HFF-Myc (cell line): ENCODE results near the gene KMT5B.

Experiments used
- DNase-seq: peaks from one replicate; pipeline ENCODE4 v3.0.0-alpha.2; 2011; ENCODE audit warnings: low read depth; ENCODE audit errors: extremely low read depth
- H3K4me3 ChIP-seq: replicated peaks from 2 replicates; pipeline ENCODE4 v1.5.1; 2011; ENCODE audit warnings: low read depth, mild to moderate bottlenecking, control low read depth, low read length
- TF ChIP-seq, protein P1 (sequence below): IDR thresholded peaks from 2 replicates; pipeline ENCODE4 v1.5.1; 2012; ENCODE audit warnings: mild to moderate bottlenecking, low read depth, low read length, control low read depth; ENCODE audit errors: missing control alignments

Gene KMT5B

DNA sequence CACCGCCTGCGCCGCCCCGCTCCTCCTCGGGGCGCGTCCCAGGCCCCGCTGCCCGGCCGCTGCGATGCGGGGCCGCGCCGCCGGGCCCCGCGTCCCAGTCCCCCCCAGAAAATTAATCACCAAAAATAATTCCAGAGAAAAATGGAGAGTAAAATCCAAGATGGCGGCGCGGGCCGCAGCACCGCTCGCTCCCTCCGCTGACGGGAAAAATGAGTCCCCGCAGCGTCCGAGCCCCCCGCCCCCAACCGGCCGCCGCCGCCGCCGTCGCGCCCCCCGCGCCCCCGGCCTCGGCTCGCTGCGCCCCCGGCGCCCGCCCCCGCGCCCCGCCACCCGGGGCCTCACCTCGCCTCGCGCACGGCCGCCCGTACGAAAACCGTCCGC lies at the start of gene KMT5B:
Gene KMT5B, minus strand, starts transcription at position 162 of the 381 bp plus-strand sequence. CDS start 23,220 bp downstream, outside the sequence.
- peak within 1 kb of the TSS; percentile 69 for H3K4me3 ChIP-seq
- DNase-seq: no peak
- TF ChIP-seq, protein P1, sequence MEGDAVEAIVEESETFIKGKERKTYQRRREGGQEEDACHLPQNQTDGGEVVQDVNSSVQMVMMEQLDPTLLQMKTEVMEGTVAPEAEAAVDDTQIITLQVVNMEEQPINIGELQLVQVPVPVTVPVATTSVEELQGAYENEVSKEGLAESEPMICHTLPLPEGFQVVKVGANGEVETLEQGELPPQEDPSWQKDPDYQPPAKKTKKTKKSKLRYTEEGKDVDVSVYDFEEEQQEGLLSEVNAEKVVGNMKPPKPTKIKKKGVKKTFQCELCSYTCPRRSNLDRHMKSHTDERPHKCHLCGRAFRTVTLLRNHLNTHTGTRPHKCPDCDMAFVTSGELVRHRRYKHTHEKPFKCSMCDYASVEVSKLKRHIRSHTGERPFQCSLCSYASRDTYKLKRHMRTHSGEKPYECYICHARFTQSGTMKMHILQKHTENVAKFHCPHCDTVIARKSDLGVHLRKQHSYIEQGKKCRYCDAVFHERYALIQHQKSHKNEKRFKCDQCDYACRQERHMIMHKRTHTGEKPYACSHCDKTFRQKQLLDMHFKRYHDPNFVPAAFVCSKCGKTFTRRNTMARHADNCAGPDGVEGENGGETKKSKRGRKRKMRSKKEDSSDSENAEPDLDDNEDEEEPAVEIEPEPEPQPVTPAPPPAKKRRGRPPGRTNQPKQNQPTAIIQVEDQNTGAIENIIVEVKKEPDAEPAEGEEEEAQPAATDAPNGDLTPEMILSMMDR: no peak

DNA sequence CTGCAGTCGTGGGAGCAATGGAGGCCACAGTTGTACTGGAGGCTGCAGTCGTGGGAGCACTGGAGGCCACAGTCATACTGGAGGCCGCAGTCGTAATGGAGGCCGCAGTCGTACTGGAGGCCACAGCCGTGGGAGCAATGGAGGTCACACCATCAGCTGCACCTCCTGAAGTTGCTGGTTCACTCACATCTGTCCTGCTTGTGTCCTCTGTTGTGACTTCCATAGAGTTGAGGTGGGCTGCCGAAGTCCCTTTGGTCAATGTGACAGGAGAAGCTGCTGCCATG lies 49.4 kb upstream of the KMT5B start:
- TF ChIP-seq, protein P1: no peak
- no peak overlapping the region for H3K4me3 ChIP-seq
- DNase-seq: no peak

DNA sequence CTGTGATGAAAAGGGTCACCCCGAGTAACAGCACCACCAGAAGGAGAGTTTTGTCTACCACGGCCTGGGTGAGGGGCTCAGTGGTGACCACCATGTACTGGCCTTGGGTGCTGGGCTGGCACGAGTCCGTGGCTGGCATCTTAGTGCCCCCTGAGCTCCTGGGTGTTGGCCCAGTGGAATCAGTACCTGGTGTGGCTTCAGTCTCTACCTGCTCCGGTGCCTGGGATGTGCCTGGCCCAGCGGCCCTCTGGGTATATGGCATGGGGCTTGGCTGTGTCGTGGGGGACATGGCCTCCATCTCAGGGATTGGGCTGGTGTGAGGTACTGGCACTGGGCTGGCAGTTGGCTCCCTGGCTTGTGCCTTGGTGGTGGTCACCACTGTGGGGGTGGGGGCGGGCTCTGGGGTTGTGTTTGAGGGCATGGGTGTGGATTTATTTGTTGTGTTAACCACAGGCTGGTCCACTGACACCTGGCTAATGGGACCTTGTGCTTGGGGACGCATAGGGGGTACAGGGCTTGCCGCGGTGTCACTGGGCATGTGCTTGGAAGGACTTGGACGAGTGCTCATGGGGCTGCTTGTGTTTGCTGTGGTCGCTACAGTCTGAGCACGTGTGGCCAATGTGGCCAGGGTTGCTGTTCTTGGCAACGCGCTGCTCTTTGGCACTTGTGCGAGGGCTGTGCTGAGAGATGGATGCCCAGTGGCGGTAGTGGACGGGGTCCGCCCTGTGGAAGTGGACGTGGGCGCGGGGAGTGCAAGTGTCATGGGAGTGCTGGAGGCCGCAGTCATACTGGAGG lies 48.9 kb upstream of the KMT5B start:
- H3K4me3 ChIP-seq: no peak overlapping the region
- TF ChIP-seq, protein P1: no peak
- no peak for DNase-seq

DNA sequence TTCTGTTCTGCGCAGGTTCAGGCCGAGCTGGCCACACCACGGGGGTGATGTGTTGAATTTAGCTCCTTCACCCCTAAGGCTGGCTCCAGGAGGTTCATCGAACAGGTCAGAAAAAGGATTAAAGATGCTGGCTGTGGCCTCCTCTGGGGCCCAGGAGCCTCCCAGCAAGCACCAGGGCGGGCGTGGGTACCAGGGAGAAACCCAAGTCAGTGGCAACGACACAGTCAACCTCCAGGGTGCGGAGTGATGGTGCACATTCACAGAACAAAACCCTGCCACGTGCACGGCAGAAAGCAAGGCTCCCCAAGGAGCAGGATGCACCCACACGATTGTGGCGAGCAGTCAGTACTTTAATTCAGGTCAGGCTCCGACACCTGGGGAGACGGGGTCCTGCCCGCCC lies 47.9 kb upstream of the KMT5B start:
- DNase-seq: no peak
- TF ChIP-seq, protein P1: no peak
- no peak overlapping the region for H3K4me3 ChIP-seq

DNA sequence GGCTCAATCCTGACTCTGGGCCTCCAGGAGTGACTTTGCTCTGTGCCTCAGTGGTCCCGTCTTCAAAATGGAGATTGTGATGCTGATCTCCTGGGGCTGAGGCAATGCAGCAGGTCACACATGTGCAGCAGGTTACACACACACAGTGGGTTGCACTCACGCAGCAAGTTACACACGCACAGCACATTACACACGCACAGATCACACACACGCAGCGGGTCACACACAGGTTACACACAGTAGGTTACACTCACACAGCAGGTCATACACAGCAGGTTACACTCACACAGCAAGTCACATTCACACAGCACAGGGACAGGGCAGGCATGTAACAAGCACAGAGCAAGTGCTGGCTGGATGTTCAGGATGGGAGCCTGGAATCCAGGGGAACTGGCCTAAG lies 47.4 kb upstream of the KMT5B start:
- TF ChIP-seq, protein P1: no peak
- no peak overlapping the region for H3K4me3 ChIP-seq
- DNase-seq: no peak

DNA sequence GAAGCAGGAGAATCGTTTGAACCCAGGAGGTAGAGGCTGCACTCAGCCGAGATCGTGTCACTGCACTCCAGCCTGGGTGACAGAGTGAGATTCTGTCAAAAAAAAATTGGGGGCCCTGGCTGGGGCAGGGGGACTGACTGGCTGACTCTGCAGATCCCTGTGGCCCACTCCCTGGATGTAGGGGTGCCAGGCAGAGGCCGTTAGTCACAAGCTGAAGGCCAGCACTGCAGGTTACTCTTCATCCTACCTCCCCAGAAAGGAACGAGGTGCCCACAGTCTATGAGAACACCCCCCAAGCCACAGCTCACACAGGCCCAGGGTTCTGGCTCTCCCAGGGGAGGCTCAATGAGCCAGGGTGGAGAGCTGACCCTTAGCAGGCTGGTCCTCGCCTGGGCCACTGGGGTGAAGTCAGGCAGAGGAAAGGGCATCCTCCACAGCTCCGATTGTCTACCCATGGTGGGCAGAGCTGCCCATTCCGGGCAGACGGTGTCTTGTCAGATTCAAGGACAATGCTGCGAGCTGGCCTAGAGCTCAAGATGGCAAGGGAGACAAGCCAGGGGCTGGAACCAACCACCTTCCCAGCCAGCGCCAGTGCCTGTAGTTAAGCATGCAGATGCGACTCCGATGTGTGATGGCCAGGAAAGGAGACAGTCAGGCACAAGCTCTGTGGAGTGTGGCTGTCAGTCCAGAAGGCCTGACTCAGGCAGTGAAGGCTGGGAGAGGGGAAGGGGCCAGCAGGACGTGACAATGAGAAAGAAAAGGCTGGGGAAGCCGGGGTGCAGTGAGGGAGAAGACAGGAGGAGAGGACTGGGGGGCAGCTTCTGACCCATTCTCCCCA lies 46.2 kb upstream of the KMT5B start:
- no peak for DNase-seq
- H3K4me3 ChIP-seq: no peak overlapping the region
- TF ChIP-seq, protein P1: no peak
